Head of caudate nucleus (tissue), 42 donors: ENCODE data around the gene MPDU1.

Source experiments
- DNase-seq, 42 donors: peaks; one replicate each; pipeline versions ENCODE4 v3.0.0 to v3.0.0-alpha.2; 2020 to 2021; ENCODE audit warnings: mixed read lengths in 7 of 42
- intact Hi-C: fragments of 100-400 bp; cut with DNase I; formaldehyde crosslinking; loops from one replicate; pipeline ENCODE4 v1.15.0; 2022

MPDU1 gene

DNA sequence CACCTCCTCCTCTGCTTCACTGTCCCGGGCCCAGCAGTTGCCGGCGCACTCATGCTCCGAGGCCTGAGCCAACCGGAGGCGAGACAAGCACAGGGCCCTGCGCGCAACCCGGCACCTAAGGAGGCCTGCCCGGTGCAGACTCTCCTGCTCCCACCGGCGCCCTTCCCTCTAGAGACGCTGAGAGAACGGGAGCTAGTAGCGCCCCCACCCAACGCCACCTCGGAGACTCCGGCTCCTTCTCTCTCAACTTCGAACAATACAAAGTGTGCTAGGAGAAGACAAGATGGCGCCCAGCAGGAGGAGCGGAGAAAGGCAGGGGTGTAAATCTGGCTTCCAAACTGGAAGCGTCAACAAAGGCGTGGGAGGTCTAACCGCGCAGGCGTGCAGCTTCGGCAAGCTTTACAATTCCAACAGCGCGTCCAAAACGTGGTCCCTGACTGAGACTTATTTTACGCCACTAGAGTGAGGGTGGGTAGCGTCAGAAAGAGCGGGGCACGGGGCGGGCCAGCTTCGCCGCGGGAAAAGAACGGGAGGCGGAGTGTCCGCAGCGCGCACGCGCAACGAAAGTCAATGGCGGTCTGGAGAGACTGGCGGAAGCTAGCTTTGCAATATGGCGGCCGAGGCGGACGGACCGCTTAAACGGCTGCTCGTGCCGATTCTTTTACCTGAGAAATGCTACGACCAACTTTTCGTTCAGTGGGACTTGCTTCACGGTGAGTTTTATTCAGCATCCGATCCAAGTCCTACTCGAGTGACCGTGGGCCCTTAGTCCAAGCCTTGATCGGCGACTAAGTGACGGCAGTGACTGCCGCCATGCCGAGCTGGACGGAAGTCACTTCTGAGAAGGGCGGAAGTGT is at the start of gene MPDU1:
Gene MPDU1 (plus strand): TSS at position 600 of the 857 bp plus-strand sequence. CDS start 11 bp downstream, at position 611.
- DNase-seq: peak; percentile 90 to 99 (median 96)
- intact Hi-C loops: loop anchor here (10.0 kb wide), 1 partner anchor 101 kb away; the partner anchor contains the start of genes TP53 and WRAP53

DNA sequence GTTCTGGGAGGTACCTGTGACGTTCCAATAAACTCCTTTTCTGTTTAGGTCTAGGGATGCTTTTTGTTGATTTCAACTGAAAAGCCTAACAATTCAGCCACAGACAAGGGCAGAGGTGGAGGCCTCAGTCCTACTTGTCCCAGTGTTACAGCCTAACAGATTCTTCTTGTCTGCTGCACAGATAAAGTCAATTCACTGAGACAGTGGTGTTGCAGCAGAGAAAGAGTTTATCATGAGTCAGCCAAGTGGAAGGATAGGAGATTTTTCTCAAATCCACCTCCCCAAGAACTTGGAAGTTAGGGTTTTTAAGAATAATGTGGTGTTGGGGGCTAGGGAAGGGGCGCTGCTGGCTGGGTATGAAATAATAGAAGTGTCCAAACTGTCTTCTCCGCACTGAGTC is 45.6 kb upstream of the MPDU1 start:
- no peak for DNase-seq
- intact Hi-C loops: no loop called here

DNA sequence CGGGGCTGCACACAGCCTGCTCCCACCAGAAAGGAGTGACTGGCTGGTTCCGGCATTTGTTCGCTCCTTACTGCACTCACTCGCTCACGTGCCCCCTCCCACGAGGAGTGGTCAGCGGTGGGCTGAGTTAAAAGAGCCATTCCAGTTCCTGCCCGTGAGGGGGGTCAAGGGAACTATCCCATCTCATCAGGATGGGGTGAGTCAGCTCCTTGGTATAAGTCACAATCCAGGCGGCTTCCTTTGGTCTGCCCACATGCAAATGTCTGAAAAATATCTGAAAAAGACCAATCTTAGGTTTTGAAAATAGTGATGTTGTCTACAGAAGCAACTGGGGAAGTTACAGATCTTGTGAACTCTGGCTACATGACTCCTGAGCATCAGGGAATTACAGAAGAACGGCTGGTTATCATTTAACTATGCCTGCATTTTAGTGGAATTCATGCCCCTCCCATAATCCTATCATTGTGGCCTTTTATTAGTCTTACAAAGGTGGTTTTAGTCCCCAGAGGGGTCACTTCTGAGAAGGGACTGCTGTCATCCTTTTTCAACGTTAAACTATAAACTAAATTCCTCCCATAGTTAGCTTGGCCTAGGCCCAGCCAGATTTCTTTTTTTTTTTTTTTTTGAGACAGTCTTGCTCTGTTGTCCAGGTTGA is 44.6 kb upstream of the MPDU1 start:
- intact Hi-C loops: no loop called here
- DNase-seq: no peak

DNA sequence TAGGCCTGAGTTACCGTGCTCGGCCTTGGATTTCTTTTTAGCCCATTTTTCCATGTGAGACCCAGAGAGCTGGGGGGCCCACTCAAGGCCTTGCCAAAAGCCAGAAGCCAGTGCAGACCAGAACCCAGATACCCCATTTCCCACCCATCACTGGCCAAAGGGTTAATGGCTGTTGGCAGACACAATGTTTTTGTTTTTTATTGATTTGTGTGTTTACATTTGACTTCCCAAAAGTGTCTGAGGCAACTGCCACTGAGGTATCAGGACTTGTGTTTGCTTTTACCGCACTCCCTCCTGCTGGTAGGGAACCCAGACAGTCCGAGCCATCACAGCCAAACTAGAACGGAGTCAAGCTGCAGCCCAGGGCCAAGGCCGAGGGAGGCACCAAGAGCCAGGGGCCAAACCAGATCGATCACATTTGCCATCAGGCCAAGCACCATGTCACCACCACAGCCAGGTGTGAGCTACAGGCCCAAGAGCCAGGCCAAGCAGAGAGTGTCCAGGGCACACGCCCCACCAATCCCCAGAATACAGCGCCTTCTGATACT is 42.5 kb upstream of the MPDU1 start:
- DNase-seq: no peak
- intact Hi-C loops: no loop called here

DNA sequence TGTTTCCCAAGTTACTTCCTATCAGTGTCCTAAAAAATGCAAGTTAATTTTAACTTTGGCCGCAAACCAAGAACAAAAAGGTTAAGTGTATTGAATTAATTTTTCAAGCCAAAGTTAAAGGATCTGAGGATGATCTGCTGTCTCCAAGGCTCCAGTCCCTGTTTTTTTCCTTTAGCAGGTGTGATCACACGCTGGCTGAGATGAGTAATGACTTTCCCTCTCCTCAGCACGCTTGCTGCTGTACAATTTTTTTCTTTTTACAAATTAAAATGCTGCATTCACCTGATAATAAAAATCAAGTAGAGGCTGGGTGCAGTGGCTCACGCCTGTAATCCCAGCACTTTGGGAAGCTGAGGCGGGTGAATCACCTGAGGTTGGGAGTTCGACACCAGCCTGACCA is 38.7 kb upstream of the MPDU1 start:
- DNase-seq: peak in 9 of 42 donors; percentile 21 to 55 (median 28)
- intact Hi-C loops: no loop called here

DNA sequence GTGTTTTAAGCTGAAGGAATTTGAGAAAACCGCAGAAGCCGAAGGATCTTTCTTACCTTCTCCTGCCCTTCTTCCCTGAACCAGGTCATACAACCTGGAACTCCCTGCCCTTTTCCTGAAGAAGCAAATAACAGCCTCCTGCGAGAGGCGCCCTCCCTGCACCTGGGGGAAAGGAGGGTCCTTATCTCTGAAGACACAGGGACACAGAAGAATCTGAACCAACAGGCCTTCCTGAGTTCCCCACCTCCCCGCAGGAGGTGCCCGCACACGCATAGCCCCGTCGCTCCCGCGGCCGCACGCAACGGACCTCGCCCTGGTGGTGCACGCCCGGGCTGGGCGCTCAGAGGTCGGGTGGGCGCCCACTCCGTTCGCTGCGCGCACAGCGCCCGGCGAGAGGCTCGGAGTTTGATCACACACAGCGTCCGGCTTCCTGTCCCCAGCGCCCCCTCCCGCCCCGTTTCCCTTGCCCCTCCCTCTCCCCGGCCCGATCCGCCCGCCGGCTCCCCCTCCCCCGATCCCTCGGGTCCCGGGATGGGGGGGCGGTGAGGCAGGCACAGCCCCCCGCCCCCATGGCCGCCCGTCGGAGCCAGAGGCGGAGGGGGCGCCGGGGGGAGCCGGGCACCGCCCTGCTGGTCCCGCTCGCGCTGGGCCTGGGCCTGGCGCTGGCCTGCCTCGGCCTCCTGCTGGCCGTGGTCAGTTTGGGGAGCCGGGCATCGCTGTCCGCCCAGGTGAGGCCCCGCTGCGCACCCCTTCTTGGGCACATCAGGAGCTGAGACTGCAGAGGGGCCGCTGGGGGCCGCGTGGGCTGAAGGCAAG is 34.9 kb upstream of the MPDU1 start, which contains the start of gene TNFSF12:
Gene TNFSF12 (plus strand): TSS at position 474 of the 816 bp plus-strand sequence. CDS start 96 bp downstream, at position 570.
- intact Hi-C loops: no loop called here
- peak in 41 of 42 donors; percentile 18 to 83 (median 66) for DNase-seq

DNA sequence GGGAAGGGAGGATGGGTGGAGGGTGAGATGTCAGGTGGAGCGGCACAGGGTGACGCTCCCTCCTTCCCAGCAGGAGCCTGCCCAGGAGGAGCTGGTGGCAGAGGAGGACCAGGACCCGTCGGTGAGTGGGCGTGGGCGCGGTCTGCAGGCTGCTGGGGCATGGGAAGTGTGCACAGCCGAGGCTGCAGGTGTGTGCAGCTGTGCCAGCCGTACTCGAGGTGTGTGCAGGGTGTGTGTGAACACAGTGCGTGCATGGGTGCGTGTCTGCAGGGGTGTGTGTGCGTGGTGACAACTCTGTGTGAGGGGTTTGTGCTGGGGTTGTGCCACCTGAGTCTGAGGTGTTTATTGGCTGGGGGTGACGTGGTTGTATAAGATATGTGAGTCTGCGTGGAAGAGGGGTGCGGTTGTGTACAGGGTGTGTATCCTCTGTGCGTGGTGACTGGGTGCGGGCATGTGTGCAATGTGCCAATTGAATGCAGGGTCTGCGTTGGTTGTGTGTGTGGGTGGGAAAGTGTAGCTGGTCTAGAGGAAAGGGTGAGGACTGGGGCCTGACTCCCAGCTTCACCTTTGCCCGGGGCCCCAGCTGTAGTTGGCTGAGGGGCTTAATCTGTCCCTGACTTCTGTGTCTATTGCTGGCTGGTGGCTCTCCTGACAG is 34.1 kb upstream of the MPDU1 start:
- peak in 41 of 42 donors; percentile 36 to 90 (median 69) for DNase-seq
- intact Hi-C loops: no loop called here

DNA sequence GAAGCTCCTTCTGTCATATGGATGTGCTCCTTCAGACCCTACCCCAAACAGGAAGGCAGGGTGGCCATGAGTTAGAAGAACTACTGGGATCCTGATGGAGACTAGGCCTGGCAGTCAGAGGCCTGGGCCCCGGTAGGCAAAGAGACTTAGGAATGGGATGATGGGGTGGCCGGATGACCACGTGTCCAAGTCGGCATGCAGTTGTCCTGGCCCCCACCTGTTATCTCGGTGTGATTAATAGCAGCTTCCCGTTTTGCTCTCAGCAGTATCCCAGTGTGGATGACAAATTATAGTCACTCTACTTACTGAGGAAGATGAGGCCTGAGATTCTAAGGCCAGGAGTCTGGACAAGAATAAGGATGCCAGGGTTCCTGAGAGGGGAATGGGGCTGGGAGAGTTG is 33.3 kb upstream of the MPDU1 start:
- intact Hi-C loops: no loop called here
- DNase-seq: no peak

DNA sequence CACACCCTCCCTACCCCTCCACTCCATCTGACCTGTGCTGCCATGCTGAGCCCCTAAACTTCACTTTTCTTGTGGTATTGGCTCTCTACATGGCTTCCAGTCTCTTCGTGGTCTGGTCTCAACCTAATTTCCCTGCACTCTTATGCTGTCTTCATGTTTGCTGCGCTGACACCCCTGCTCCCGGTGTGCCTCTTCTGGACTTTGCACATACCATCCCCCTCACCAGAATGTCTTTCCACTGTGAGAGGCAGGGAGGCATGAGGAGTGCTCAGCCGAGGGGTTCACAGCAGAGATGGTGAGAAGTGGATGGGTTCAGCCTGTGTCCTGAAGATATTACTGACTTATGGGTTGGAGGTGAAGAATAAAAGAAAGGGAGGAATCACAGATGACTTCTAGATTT is 32.3 kb upstream of the MPDU1 start:
- intact Hi-C loops: no loop called here
- no peak for DNase-seq

DNA sequence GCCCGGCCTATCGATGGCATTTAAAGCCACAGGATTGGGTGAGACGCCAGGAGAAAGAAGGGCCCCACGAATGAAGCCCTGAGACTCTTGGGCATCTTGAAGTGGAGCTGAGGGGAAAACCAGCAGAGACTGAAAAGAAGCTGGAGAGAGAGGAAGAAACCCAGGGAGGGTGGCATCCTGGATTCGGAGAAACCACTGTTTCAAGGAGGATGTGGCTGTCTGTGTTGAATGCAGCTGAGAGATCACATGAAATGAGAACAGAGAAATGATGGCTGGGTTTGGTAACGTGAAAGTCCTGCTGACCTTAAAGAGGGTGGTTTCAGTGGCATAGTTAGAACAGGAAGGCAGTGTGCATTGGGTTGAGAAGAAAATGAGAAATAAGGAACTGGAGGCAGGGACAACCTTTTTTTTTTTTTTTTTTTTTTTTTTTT is 31.0 kb upstream of the MPDU1 start:
- peak in 4 of 42 donors; percentile 6 to 31 (median 25) for DNase-seq
- intact Hi-C loops: no loop called here

DNA sequence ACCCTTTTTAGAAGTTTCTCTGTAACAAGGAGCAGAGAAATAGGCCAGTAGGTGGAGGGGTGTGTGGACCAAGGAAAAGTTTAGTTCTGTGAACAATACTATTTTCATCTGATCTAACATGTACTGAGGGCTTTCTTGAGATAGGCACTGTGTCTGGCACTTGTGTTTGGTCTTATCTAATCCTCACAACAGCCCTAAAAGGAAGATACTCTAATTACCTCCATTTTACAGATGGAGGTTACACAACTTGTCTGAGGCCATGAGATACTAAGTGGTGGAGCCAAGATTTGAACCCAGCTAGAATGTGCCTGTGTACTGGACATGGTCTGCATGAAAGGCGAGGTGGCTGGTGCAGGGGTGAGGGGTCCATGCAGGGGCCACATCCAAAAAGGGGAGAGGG is 30.3 kb upstream of the MPDU1 start:
- intact Hi-C loops: no loop called here

DNA sequence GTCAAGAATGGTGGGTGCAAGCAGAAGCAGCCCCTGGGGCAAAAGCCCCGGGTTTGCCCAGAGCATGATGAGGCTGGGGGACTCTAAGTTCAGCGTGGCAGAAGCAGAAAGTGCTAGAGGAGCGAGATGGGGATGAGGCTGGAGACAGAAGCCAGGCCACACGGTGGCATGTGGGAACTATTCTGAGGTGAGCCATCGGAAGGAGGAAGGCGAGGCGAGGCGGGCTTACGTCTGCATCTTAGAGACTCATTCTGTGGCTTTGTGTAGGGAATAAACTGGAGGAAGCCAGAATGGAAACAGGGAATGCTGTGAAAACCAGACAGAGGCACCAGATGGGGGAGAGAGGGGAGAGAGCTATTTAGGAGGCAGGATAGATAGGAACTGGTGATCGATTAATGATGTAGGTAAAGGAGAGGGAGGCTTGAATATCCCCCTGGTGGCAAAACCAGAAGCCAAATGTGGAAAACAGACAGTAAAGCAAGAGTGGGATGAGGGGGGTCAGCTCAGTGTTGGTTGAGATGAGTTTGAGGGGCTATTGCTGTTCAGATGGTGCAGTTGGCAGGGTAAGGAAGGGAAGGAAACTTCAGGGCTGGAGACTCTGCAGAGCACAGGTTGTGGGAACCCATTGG is 28.2 kb upstream of the MPDU1 start:
- no peak for DNase-seq
- intact Hi-C loops: no loop called here

More for the DNA sequence above, 30.3 kb upstream of the MPDU1 start:
- no peak for DNase-seq

DNA sequence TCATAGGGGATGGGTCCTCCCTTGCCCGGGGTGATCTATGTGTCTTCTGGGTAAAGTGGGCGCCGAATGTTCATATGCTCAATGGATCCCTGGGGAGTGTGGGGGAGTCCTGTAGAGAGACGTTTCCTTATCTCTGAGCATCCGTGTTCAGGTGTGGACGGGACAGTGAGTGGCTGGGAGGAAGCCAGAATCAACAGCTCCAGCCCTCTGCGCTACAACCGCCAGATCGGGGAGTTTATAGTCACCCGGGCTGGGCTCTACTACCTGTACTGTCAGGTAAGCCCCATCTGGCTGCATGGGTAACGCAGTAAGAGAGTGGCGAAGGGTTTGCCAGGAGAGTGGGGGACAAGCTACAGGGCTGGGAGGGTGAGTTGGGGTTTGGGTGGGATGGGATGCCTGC is 27.0 kb upstream of the MPDU1 start:
- DNase-seq: no peak
- intact Hi-C loops: no loop called here

DNA sequence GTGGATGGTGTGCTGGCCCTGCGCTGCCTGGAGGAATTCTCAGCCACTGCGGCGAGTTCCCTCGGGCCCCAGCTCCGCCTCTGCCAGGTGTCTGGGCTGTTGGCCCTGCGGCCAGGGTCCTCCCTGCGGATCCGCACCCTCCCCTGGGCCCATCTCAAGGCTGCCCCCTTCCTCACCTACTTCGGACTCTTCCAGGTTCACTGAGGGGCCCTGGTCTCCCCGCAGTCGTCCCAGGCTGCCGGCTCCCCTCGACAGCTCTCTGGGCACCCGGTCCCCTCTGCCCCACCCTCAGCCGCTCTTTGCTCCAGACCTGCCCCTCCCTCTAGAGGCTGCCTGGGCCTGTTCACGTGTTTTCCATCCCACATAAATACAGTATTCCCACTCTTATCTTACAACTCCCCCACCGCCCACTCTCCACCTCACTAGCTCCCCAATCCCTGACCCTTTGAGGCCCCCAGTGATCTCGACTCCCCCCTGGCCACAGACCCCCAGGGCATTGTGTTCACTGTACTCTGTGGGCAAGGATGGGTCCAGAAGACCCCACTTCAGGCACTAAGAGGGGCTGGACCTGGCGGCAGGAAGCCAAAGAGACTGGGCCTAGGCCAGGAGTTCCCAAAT is 26.4 kb upstream of the MPDU1 start:
- intact Hi-C loops: no loop called here
- no peak for DNase-seq

DNA sequence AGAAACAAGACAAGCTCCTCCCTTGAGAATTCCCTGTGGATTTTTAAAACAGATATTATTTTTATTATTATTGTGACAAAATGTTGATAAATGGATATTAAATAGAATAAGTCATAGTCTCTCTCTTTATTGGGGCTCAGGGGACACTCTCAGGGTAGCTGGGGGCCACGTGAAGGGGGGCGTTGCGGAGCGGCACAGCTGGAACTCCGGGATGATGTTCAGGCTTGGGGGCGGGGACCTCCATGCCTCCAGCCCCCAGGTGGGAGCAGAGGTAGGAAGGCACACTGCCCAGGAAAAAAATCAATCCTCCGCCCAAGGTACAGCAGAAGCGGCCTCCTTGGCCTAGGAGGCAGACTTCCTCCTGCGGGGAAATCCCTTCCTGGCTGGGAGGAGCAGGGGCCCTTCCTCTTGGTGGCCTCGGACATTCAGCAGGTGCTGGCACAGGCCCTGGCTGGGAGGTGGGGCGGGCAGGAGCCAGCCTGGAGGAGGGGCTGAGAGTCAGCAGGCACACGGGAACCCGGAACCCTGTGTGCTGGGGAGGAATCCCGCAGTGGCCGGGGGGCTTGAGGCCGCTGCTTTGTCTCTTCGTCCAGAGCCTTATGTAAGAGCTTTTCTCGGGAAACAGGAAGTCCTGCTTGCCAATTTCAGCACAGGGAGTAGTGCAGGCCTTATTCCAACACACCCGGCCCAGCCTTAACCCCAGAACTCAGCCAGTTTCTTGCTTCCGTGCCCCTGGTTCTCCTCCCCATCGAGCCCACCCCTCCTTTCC is 25.7 kb upstream of the MPDU1 start:
- peak in 40 of 42 donors; percentile 49 to 88 (median 74) for DNase-seq
- intact Hi-C loops: no loop called here

DNA sequence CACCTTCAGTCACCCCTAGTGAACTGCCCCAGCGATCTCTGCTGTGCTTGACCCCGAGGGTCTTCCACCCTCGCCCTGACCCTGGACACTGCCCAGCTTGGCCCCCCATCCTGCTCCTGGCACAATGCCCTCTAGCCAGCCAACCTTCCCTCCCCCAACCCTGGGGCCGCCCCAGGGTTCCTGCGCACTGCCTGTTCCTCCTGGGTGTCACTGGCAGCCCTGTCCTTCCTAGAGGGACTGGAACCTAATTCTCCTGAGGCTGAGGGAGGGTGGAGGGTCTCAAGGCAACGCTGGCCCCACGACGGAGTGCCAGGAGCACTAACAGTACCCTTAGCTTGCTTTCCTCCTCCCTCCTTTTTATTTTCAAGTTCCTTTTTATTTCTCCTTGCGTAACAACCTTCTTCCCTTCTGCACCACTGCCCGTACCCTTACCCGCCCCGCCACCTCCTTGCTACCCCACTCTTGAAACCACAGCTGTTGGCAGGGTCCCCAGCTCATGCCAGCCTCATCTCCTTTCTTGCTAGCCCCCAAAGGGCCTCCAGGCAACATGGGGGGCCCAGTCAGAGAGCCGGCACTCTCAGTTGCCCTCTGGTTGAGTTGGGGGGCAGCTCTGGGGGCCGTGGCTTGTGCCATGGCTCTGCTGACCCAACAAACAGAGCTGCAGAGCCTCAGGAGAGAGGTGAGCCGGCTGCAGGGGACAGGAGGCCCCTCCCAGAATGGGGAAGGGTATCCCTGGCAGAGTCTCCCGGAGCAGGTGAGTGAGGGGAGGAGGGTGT is 24.9 kb upstream of the MPDU1 start, which contains the start of gene TNFSF13:
Gene TNFSF13 (plus strand): TSS at position 207 of the 776 bp plus-strand sequence. CDS start 290 bp downstream, at position 497.
- DNase-seq: peak in 16 of 42 donors; percentile 30 to 69 (median 43)
- intact Hi-C loops: no loop called here
